NCI-H446 treated with DMSO at 0.1 percent for 48 hours (cell line): ENCODE measurements around the gene ANXA2R.
"Not testable (repeated sequence)": the region's sequence is repeated elsewhere in the genome, so short reads cannot be mapped to it uniquely, and the experiment has no call there.

Experiments
- DNase-seq: peaks from one replicate; lab custom pipeline; 2025; lab: John Stamatoyannopoulos, UW

Gene ANXA2R, protein sequence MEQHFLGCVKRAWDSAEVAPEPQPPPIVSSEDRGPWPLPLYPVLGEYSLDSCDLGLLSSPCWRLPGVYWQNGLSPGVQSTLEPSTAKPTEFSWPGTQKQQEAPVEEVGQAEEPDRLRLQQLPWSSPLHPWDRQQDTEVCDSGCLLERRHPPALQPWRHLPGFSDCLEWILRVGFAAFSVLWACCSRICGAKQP

DNA sequence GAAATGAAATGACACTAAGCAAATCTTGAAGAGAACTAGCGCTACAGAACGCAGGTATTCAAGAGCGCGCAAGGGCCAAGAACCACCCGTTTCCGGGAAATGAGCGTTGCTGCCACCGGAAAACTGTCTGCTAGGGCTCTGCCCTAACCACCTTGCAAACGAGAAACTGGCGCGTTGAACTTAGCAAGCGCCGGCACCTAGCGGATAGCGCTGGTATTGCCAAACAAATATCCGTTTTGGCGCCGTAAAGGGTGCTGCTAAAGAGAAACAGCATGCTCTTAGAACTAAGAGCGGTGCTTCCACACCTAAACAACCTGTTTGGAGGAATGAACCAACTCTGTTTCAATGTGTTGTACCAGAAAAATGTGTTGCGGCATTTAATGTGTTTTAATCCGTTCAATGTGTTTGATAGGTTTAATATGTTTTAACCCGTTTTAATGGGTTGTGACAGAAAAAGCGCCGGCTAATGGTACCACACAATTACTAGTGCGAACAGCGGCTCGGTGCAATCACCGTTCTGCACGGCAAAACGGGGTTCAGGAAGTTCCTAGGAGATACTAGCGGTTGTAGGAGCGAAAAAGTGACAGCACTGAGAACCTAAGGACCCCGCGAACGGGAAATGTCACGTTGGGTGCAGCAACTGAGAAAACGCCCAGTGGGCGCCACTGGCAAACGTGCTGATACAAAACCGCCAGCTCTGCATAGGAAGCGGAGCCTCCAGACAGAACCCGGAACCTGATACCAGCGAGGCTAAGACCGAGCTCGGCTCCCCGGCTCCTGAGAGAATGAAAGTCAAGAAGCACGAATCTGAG is at the start of gene ANXA2R:
ANXA2R (minus strand) TSS at position 33 of the 812 bp plus-strand sequence. CDS start 273 bp downstream, outside the sequence.
- DNase-seq: peak; percentile 93

DNA sequence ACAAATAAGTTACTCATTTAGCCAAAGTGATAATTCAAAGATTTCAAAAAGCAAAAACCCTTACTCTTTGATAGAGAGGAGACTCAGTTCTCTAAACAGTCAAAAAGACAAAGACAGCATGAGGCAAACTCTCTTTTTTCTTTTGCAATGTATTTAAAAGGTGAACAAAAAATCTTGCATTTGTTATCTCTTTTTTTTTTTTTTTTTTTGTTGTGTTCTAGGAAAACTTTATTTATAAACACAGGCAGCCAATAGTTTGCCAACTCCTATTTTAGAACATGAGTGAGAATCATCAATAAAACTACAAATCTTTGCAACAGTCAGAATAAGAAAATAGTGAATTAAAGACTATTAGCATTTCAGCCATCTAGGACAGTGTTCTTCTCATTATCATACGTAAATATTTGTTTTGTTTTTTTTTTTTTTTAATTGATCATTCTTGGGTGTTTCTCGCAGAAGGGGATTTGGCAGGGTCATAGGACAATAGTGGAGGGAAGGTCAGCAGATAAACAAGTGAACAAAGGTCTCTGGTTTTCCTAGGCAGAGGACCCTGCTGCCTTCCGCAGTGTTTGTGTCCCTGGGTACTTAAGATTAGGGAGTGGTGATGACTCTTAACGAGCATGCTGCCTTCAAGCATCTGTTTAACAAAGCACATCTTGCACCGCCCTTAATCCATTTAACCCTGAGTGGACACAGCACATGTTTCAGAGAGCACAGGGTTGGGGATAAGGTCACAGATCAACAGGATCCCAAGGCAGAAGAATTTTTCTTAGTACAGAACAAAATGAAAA is 46.2 kb upstream of the ANXA2R start:
- DNase-seq: not testable (repeated sequence)

DNA sequence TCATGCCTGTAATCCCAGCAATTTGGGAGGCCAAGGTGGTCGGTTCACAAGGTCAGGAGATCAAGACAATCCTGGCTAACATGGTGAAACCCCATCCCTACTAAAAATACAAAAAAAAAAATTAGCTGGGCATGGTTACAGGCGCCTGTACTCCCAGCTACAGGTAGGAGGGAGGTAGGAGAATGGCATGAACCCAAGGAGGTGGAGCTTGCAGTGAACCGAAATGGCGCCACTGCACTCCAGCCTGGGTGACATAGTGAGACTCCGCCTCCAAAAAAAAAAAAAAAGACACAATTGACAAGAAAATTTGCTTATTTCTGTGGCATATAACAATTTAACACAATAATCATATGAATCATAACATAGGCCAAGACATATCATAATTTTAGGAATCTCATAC is 45.3 kb upstream of the ANXA2R start:
- no peak for DNase-seq

DNA sequence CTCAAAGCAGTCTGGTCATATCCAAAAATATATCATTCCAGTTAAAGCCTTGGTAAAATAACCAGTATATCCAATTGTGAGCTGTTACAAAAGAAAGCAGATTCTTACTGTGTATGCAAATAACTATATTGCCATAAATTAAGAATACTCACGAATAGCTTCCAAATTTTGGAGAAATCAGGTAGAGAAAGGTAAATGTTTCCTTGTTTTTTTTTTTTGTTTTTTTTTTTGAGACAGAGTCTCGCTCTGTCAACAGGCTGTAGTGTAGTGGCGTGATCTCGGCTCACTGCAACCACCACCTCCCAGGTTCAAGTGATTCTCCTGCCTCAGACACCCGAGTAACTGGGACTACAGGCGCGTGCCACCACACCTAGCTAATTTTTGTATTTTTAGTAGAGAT is 44.3 kb upstream of the ANXA2R start:
- DNase-seq: not testable (repeated sequence)

DNA sequence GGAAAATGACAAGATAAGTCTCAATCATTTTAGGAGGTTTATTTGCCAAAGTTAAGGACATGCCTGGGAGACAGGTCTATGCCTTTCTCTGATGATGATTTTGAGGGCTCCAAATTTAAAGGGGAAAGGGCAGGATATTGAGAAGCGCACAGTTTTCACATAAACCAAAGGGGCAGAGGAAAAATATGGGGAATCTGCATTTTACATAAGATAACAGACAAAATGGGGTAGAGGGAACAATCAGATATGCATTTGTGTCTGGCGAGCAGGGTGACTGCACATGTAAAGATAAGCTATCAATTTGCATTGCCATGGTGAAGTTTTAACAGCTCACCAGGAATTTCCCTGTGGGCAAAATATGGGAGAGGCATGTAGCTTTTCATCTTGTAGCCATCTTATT is 41.2 kb upstream of the ANXA2R start:
- DNase-seq: not testable (repeated sequence)

DNA sequence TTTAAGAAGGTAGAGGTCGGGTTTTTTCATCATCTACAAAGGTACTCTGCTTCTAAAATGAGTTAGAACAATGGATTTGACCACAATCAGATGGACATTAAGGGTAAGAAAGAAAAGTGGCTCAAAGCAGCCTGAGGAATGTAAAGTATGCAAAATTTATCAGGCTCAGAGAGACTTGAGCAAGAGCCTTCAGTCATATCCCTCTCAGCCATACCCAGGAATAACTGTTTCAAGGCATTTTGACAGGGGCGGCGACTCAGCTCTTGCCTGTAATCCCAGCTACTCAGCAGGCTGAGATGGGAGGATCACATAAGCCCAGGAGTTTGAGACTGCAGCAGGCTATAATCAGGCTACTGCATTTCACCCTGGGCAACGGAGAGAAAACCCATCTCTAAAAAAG is 38.8 kb upstream of the ANXA2R start:
- no peak for DNase-seq

DNA sequence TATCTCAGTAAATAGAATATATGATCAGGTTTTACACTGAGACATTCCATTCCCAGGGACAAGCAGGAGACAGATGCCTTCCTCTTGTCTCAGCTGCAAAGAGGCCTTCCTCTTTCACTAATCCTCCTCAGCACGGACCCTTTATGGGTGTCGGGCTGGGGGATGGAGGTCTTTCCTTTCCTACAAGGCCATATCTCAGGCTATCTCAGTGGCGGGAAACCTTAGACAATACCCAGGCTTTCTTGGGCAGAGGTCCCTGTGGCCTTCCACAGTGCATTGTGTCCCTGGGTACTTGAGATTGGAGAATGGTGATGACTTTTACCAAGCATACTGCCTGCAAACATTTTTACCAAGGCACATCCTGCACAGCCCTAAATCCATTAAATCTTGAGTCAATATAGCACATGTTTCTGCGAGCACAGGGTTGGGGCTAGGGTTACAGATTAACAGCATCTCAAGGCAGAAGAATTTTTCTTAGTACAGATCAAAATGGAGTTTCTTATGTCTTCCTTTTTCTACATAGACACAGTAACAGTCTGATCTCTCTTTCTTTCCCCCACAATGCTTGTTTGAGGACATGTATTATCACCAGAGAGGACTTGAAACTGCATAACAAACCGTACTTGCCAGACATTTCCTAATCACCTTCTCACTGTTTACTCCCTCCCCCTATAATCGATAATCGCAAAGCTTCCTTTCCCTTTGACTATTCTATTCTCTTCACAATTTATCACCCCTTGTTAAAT is 37.5 kb upstream of the ANXA2R start:
- not testable (repeated sequence) for DNase-seq

DNA sequence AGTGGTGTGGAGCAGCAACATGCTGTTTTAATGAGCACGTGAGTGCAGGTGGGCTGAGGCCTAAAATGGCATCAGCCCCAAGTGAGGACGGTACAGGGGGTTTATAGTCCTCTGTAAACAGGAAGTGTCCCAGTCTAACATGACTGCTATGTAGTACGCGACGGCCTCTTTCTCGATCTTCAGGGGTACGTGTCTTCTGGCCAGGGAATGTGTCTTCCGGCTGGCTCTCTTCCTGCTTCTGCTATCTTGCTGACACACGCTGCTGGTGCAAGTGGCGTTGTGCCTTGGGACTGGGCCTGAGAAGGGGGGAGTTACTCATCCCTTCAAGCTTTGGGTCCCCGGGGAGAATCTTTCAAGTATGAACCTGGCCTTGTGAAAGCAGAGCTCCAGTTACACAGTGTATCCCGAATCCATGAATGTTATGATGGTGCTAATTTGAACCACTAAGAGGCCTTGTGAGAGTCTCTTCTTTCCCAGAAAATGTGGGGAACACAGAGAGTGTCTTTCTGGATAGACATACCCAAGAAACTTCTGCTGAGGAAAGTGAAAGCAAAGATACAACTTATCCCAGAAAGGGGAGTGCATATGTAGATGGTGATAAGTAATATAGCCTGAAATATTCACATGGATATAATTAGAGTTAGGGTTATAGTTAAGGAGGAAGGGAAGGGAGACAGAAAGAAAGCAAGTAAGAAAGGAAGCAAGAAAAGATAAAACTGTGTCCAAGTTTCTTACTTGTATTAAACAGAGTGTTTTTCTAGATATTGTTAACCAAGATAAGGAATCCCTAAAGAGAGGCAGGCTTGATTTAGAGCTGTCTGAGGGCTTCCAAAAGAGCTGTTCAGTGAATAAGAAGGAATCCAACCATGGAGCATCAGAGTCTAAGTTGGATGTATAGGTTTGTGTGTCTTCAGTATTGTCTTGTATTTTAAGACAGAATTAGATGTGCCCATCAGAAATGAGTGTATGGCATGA is 35.5 kb upstream of the ANXA2R start:
- no peak for DNase-seq

DNA sequence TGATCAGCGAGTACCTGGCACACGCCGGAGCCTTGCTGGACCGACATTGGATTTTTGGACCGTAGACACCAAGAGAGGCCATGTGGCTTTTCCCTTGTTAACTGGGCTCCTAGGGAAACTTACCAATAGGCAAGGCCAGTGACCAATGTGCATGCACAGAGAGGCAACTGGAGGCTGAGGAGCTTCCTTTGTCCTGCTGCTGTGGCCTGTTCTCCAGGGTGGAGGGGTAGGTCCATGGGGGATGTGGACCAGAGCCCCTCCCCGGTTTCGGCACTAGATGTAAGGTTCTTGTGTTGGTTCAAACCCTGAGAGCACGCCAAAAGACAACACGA is 34.8 kb upstream of the ANXA2R start:
- DNase-seq: no peak

DNA sequence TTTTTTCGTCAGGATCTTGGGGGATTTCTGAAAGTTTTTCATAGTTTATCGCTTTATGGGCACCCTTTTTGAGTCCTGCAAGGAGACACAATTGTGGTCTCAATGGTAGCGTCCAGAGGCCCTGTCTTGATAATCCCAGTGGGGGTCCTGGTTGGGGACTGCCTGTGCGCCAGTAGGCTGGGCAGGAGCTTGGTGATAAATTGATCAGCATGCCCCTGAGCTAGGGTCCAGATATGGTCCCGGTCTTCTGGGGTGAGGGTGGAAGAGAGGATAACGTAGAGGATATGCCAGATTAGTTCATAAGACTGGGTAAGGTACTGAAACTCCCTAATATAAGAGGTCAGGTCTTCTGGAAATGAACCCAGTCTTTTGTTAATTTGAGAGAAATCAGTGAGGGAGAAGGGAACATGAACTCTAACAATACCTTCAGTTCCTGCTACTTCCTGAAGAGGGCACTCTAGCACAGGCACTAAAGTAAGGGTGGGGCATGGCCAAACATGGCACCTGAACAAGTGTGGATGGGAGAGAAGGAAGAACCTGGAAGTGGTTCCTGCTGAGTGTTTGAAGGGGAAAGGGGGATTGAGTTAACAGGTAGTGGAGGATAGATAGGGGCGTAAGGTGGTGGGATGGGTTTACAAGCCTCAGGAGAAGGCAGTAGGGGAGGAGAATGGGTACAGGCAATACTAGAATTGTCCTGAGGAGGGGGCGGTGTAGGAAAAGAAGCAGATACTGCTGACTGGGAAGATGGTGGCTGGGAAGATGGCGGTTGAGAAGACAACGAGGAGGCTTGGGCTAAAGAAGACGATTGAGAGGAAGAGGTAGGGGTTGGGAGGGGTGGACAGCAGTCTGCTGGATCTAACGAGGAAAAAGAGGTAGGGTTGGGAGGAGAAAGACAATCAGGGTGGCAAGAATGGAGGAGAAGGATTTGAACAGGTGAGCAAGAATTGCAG is 33.8 kb upstream of the ANXA2R start:
- peak; percentile 7 for DNase-seq

DNA sequence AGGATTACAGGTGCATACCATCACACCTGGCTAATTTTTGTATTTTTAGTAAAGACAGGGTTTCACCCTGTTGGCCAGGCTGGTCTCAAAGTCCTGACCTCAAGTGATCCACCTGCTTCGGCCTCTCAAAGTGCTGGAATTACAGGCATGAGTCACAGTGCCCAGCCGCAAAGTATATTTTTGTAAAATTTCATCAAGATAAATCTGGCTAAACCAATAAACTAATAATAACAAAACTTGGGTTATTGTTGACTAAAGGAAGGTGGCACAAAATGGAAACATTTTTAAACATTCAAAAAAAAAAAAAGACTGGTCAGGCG is 29.2 kb upstream of the ANXA2R start:
- DNase-seq: not testable (repeated sequence)

DNA sequence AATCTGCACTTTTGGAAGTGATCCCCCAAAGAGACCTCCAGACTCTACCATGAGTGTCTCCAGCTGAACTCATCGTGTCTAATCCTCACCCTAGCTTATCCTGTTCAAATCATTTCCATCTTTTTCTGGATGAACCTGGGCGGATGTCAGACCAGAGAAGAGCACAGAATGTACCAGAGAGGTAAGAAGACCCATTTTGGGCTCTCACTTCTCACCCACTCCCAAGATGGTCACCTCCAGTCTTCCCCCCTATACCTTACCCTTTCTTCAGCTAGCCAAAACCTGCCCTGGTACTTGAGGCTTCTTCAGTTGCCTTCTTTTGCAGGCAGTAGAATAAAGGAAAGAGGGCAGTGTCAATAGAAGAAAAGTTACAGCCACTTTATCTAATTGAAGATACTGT is 27.9 kb upstream of the ANXA2R start:
- DNase-seq: no peak

DNA sequence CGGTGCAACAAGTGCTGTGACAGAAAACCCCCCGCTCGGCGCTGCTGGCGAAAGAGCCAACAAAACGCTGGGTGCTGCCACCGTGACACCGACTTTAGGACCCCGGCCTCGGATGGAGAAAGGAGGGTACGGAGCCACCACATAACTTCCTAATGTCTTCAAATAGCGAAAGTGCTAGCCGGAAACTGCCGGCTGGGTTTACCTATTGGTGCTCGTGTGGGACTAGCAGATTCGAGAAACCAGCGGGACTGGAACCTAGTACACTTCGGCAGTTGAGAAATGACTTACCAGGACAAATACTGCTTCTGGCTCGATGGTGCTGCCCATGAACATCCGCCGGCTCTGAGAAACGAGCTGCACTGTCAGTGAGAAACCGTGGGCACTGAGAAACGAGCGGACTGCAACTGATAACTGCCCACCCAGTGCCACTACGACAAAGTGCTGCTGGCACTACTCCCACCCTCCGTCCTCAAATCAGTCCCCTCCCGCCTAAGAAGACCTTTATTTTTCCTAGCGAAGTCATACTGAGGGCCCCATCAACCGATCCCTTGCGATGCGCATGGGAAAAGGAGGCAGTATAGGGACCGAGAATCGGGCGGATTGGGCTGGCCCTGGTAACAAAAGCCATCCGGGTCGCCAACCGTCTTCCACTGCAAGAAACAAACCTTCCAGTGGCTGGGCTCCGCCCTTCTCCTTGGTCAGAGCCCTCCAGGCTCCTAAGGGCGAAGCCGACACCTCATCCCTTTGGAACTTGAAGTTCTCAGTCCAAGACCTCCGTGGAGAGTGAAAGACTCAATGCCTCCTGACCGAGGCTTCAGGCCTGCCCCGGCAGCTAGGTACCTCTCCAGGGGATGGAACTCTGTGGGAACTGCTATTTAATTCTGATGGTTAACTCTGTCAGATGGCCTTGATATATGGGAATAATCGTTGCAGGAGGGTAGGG is 27.0 kb upstream of the ANXA2R start:
- peak; percentile 82 for DNase-seq

DNA sequence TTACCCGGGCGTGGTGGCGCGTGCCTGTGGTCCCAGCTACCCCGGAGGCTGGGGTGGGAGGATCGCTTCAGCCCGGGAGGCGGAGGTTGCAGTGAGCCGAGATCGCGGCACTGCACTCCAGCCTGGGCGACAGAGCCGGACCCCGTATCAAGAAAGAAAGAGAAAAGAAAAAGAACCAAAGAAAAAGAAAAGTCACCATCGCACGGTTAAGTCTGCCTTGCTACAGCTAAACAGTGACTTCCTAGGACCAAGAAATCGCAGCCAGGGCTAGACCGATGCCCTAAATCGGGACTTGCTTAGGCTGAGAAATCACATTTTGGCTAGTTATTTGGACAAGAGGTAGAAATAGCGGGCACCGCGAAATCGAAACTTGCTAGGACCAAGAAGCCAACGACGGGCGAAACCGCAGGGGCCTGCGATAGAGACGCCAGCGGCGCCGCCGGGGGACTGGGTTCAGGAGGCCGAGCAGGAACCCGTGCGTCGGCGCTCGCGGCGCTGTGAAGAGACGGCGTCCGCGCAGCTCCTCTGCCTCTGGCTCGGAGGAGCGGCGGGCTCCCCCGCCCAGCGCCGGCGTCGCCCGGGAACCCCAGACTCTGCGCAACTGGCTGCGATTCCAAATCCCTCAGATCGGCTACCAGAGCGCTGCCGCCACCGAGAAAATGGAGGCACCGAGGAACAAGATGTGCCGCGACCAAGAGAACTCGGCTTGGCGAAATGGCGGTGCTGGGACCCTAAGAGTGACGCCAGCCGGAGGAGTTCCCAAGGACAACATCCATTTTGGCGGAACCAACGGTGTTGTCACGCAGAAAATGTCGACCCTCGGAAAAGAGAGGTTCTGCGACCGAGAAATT is 26.1 kb upstream of the ANXA2R start:
- DNase-seq: peak; percentile 82

DNA sequence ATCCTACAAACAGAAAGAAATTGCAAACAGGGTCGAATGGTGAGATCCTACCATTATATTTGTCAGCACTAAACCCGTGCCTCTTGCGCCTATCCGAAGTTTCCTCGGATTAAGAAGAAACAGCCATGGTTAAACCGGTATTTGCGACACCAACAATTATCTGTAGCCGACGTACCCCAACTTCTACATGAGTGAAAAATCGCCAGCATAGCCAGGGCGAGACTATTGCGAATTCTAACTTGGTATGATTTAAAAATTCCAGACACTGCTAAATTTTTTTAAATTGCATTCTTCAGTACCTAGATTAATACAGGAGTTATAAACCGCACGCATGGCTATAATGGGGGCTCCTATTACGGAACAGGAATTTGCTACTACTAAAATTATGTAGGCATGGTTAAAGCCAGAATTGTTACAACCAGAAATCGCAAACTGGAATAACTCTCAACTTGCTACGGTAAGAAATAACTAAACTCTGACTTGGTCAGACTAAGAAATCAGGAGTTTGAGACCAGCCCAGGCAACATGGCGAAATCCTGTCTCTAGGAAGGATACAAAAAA is 25.3 kb upstream of the ANXA2R start:
- peak; percentile 49 for DNase-seq

DNA sequence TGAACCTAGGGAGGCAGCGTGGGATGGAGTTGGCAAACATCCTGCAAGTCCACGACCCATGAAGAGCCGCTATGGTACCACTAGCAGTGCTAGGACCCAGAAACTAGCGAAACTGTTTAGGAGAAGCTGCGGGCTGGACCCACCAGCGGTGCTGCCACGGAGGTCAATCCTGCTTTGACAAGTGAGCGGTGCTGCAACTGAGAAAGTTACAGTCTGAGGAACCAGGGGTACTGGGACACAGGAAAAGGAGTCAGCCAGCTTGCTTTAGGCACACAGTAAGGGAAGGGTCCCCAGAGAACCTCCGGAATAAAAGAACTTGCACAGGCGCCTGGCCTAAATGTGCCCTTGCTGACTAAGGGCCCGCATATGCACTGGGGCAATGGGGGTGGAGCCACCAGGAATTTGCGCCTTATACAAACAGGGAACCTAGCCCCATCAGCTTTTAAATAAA is 23.6 kb upstream of the ANXA2R start:
- DNase-seq: no peak

DNA sequence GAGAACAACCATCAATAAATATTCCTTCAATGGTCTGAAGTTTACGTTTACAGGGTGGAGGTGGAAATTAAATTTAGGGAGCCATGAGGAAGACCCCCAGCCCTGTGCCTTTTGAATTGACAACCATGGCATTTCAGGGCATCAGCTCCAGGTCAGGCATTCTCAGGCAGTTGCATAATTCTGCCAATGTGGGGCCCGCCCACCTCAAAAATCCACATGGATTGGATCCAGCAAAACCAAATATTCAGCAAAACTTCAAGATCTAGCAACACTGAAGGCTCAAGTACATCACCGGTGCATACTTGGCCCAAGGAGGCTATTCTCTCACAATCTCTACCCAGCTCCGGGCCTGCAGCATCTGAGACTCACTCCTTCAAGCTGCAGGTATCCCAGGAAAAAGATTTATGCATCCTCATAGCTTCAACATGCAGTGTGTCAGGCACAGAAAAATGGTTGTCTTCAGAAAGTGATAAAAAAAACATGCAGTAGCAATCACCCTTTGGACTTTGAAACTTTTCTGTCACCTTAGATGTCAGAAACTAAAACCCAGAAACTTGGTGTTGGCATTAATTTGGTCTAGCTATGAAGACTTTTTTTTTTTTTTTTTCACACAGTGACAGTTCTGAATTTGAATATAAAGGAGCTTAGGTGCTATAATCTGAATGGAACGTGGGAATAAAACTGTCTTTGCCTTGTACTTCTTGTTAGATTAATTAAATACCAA is 21.4 kb upstream of the ANXA2R start:
- no peak for DNase-seq
